Stimulated activated CD8-positive, alpha-beta memory T cell treated with anti-CD3 and anti-CD28 coated beads, Interleukin-15, amount 100 ng/mL, for 24 hours (primary cell): Measurements from ENCODE around the gene DEPP1.
"Not testable (repeated sequence)": the region's sequence is repeated elsewhere in the genome, so short reads cannot be mapped to it uniquely, and the experiment has no call there.

Experiments used
- DNase-seq: peaks from one replicate; pipeline ENCODE4 v3.0.0-alpha.2; 2020; ENCODE audit warnings: low read depth

The DEPP1 gene, protein sequence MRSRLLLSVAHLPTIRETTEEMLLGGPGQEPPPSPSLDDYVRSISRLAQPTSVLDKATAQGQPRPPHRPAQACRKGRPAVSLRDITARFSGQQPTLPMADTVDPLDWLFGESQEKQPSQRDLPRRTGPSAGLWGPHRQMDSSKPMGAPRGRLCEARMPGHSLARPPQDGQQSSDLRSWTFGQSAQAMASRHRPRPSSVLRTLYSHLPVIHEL

DNA sequence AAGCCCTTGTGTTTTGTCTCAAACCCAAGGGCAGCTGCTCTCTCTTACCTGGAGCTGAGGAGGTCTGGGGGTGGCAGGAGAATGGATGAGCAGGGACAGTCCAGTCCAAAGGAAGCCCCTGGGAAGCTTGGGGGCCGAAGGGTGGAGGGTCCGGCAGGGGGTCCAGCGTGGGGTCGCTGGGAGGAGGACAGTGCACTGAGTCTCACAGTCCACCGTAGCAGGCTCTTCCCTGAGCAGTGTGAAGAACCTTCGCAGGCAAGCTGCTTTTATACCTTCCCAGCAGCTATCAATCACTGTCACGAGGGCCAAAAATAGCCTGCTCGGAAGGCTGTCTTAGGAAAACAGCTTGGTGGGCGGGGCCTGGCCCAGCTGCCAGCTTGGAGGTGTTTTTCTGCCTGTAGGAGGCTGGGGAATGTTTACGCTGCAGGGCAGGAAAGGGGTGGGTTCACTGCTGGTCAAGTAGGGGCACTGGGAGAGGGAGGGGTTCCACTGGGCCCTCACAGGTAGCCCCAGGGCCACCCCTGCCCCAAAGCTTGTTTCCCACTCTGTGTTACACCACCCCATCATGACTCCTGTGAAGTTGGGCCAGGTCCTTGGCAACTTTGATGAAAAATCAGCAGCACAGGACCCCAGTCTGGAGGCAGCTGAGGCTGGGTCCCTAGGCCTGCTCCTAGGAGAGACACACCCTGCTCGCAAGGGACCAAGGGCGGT, at the start of gene DEPP1:
Gene DEPP1 (minus strand): TSS at position 240 of the 711 bp plus-strand sequence. CDS start 779 bp downstream, outside the sequence.
- no peak for DNase-seq

DNA sequence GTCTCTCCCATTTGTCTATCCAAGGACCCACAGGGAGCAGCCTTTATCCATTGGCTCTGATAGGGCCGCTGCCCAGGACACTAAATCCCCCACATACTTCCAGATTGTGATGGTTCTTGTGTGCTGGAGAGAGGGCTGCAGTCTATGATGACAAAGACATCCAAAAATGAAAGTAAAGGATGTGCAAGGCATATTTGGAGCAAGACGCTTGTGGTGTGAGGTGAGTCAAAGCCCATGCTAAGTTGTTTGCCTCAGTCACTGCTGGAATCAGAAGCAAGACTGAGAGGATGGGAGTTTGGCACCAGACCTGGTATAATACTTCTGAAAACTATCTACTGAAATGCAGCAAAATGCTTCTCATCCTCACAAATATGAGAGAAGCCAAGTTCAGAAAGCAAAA, 44.8 kb upstream of the DEPP1 start:
- no peak for DNase-seq

DNA sequence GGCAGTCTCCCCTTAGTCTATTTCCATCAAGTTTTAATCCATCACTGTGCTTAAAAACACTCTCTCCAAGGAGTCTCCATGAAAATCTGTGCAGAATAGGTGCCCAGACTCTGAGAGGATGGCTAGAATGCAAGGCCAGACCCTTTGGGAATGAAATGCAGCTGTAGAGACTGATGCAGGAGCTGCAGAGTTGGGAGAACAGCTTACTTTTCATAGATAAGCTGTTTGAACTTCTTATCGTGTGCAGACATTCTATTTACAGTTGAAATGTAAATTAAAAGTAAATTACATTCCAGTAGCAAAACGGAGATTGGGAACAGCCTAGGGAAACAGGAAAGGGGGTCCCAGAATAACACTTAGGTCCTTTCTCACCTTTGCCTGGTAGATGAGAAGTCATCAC, 37.0 kb upstream of the DEPP1 start:
- DNase-seq: no peak

DNA sequence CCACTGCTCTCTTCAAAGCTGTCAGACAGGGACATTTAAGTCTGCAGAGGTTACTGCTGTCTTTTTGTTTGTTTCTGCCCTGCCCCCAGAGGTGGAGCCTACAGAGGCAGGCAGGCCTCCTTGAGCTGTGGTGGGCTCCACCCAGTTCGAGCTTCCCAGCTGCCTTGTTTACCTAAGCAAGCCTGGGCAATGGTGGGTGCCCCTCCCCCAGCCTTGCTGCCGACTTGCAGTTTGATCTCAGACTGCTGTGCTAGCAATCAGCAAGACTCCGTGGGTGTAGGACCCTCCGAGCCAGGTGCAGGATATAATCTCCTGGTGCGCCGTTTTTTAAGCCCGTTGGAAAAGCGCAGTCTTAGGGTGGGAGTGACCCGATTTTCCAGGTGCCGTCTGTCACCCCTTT, 35.9 kb upstream of the DEPP1 start:
- not testable (repeated sequence) for DNase-seq

DNA sequence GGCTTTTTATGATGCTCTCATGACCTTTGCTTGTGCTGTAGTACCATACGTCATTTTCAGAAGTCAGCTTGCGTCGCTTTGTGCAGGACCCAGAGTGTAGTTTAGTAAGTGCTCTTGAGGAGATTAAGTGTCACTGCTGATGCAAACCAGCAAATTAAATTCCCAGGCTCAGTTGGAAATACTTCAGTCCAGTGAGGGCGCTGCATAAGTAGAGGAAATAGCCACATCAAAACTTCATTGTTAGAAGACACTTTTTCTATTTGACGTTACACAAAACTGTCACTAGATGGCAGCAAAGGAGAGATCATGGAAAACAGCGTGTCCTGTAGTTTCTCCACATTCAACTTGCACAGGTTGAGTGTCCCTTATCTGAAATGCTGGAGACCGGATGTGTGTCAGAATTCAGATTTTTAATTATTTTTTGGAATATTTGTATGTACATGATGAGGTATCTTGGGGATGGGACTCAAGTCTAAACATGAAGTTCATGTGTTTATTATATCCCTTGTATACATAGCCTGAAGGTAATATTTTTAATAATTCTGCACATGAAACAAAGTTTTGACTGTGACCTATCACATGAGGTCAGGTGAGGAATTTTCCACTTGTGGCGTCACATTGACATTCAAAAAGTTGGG, 30.0 kb upstream of the DEPP1 start:
- no peak for DNase-seq

DNA sequence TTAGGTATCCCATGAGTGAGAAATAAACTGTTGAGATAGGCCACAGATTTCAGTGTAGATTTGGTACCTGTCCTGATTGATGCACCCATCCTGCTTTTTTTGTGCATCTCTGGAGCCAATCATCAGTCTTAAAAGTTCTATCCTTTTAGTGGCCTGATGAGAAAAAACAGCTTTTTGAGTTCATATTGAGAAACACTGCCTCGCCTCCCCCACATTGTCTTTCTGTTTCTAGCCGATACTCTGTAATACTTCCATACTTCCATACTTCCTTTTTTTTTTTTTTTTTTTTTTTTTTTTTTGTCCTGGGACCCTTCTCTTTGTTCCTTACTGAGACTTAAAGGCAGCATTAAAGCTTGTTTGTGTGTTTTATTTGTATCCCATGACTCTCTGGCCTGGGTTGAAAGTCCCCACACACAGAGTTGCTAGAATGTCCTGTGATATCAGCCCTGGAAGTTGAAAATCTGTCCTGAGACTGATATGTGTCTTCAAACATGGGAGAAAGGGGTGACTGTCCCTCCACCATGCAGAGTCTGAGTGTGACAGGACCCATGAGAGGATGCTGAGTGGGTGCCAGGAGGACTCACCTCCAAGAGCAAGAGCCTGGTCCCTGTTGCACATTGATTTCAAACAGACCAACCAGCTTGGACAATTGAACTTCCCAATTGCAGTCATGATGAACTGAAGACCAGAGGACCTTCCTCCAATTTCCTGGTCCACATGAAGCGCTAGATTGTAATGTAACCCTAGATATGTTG, 27.8 kb upstream of the DEPP1 start:
- no peak for DNase-seq

DNA sequence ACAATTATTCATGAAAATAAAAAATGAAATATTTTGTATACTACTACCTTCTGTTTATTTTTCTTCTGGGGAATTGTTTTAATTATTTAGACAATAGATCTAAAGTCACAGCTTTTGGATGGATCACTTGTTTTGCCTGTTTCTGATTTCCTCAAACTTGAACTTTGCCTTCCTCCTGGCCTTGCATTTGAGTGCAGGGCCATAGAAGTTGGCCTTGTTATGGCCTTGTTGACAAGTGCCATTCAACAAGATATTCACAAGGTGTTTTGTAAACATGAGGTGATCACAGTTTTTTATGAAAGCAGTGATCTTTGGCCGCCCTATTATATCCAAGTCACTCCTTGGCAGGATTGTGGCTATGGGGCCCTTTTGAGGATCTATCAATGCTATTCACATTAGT, 26.7 kb upstream of the DEPP1 start:
- no peak for DNase-seq

DNA sequence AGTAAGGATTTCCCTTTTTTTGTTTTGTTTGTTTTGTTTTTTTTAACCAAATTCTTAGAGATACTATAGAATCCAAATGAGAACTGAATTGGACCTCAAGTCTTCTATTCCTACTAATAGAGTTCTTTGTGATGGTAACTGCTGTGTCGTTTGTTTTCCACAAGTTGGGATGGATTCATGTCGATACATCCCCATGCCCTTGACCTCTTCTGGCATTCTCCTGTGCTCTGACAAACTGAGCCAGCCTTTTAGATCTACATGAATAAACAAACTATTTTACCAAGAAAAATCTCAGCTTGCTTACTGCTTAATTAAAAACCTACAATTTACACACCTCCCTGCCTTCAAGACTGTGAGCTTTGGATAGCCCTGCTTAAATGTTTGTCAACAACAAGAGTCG, 26.1 kb upstream of the DEPP1 start:
- no peak for DNase-seq

DNA sequence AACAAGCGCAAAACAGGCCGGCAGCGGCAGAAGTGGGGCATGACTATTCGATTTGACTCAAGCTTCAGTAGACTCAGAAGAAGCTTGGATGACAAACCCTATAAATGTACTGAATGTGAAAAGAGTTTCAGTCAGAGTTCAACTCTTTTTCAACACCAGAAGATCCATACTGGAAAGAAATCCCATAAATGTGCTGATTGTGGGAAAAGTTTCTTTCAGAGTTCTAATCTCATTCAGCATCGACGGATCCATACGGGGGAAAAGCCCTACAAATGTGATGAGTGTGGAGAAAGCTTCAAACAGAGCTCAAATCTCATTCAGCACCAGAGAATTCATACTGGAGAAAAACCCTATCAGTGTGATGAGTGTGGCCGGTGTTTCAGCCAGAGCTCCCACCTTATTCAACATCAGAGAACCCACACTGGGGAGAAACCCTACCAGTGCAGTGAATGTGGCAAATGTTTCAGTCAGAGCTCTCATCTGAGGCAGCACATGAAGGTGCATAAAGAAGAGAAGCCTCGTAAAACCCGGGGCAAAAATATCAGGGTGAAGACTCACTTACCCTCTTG, 24.9 kb upstream of the DEPP1 start:
- DNase-seq: no peak

DNA sequence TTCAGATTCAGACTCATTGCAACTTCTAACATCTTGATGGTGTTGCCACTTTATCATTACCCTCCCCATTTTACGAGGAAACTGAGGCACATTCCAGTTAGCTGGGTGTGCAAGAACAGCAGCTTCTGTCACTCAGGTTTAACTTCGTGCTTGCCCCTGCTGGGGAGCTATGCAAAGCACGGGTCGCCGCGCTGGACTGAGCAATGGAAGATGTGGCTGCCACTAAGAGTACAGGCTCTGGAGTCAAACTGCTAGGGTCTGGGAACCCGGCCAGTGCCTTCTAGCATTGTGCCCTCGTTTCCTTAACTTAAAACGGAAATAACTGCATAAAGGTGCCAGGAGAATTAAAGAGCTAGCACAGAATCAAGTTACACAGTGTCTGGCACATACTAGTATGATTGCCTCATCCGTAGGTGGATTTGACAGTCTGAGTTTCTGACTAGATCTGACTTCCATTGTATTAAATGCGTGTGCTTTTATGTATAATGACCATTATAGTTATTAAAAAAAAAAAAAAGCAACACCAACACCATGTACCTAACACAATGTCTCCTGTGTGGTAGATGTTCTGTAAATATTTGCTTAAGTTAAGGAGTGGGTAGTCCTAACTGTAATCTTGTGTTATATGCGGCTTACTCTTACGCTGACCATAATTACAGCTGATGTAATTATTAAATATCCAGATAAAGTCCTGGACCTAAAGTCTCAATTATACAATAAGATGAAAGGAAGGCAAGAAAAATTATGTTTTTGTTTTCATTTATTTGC, 23.0 kb upstream of the DEPP1 start:
- DNase-seq: no peak

DNA sequence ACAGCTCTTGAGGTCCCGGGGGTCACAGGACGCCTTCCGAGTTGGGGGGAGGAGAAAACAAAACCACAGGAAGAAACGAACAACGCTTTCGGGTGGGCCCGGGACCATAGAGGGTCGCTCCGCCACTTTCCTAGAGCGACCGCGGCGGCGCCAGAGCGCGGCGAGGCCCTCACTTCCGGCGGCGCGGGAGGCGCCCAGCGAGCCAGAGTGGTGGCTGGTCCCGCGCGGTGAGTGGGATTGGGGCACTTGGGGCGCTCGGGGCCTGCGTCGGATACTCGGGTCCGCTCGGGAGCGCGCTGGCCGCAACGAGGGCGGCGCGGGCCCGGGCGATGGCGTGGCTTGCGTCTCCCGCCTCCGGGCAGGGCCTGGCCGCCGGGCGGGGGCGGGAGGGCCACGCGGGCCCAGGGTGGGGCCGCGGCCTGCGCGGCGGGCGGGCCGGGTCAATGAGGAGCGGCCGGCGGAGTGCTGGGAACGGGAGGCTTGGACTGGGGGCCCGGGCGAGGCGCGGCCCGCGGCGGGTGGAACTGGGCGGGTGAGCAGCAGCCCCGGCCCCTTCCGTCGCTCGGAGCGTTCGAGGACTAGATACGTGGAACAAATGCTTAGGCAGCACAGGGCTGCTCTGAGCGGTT, 22.3 kb upstream of the DEPP1 start, which contains the start of gene ZNF22:
Gene ZNF22 (plus strand): TSS at position 172 of the 629 bp plus-strand sequence. CDS start 2,446 bp downstream, outside the sequence.
- DNase-seq: peak; percentile 45

DNA sequence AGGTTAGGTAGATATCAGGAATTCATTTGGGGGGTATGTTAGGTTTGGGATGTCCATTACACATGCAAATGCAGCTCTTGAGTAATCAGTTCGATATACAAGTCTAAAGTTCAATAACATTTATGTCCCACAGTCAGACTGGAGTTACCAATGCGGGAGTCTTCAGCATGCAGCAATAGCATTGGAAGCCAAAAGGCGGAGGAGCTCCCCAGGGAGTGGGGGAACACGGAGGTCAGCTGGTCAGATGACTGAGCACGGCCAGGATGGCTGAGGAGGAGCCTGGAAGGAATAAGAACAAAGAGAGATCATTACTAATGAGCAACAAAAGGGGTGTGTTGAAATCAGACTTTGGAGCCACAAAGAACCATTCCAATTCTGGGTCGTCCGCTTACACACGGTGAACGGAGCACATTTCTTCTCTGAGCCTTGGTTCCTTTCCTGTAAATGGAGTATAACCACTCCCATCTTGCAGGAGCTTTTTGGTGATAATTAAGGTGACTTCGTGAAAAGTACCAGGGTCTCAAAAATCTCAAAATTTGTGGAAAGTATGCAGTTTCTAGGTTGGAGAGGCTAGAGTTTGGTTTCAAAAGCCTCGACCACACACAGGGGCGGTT, 21.6 kb upstream of the DEPP1 start:
- DNase-seq: no peak

DNA sequence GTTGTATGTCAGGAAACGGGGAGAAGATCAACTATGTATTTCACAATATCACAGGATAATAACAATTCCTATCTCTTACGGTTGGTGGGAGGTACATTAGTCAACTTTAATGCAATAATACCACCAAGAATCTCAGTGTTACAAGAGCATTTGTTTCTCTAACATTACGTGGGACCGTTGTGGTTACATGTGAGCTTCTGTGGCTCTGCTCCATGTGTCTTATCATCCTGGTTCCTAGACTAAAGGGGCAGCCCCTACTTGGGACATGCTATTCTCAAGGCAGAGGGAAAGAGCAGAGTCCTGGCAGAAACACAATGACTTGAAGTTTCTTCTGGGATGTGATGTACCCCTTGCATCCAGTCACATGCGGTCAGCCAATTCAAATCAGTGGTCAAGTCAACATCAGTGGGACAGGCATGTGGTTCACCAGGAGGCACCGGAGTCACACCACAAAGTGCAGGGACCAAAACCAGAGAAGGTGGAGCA, 19.6 kb upstream of the DEPP1 start:
- DNase-seq: no peak

DNA sequence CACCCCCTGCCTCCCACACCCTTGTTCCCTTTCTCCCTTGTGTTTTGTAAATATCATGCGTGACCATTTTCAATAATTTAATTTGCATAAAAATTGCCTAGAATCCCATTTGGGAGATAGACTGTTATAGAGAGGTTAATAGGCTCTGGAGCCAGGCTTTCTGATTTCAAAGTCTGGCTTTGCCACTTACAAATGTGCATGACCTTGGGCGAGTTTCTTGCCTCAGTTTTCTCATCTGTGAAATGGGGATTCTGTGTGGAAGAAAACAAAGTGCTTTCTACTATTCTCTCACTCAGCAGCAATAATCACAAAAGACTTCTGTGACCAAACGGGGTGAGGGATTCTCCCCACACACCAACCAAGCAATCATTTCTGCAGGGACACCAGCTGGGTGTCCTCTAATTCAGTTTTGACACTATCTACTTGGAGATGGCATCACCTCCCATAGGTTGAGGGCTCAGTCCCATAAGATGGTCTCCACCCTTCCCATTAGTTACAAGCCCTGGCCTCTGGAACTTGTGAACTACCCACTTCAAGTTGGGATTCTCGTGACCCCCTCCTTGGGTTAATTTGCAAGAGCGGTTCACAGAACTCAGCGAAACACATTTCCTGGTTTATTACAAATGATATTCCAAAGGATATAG, 18.6 kb upstream of the DEPP1 start:
- no peak for DNase-seq

DNA sequence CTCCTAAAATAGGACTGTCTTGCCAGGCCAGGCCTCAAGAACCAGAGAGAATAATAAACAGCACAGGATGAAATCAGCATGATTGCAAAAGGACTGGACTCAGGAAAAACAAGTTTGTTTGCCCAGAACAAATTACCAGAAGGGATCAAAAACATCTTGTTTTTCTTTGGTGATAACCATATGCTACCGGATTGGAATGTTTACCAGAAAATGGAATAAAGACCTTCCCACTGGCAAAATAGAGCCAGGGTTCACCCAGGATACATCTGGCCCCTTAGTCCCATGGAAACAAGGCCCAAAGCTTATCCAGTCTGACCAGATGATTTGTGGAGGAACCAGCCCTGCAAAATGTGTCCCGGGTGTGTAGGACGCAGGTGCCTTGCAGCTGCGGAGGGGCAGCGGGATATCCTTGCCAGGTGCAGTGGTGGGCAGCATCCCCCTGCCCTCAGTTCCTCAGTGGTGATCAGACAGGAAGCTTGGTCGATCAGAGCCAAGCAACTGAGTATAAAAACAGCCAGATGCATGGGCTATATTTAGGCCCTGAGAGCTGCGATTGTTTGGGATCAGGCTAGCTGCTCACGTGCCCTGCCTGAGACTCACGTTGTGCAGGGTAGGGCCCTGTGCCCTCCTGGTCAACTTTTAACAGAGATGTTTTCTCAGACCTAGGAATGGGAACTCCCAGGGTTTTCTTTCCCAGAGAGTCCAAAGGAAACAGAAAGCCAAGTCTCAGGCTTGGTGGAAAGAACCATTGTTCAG, 17.5 kb upstream of the DEPP1 start:
- no peak for DNase-seq

DNA sequence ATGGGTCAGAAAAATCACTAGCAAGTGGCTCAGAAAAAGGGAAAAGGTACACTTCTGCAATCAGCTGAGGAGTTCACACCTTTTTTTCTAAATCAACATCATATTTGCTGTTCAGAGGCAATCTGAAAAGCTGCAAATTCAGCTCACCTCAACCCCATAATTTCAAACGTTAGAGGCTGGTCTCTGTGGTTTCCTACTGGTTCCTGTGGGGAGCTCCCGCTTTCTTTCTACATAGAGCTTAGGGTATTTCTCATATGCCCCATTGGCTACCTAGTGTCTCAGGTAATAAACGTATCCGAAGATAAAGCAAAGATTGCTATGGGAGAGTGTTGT, 16.9 kb upstream of the DEPP1 start:
- no peak for DNase-seq

DNA sequence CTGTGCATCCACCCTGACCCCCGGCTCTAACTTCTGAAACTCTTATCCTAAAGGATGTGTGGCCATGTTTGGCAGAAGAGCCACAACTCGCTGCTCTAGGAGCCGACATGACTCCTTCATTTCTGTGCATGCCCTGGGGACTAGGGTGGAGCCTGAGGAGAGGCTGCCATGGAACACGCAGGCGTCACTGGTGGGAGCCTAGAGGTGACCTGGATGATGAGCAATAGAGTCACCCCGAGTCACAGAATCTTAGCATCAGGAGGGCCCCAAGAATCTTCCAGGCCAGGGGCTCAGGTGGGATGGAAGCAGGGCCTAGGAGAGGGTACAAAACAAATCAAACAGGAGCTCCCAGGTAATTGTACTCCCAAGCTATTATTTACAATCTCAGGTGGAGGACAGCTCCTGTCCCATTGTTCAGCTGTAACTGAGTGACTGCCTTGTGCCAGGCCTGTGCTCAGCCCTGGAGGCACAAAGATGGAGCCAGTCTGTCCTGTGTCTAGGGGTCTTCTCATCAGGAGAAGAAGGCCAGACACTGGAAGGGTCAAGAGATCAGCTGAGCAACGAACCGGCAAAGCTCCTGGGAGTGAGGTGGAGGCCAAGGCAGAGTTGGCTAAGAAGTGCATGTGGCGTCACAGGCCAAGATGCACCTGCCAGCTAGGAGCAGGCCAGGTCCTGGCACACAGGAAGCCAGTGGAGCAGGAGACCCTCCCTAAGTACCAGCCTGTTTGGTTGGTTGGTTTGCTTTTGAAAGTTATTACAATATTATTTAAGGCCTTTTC, 16.3 kb upstream of the DEPP1 start:
- no peak for DNase-seq
